Measurements from ENCODE around the gene RBBP5.

Gene RBBP5

DNA sequence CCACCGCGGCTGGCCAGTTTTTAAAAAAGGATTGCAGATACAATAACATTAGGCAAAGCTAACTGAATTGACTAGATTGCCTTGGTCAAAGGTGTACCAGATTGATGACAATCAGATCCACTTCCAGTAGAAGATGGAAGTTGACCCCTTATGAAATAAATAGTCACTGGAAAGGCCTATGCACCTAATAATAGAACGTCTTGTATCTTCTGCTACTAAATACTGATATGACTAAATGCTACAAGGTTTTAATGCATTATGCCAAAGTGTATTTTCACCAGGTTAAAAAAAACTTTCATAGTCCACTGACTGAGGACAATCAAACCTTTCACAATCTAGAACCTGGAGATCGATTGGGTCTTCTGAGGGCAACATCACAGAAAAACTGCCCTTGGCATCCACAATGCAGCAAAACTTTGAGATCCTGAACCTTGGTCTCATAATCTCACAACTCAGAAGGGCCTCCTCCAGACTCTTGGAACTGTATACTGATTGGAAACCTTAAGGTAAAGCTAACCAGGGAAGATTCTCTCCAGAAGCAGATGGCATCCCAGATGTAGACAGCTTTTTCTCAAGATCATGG is 7.8 kb upstream of the RBBP5 start:
- DNase-seq (ENCODE audit: low read depth): no peak

- DNase-seq (ENCODE audit: low read depth): no peak
Measured at GRCh38 chr1:205128050-205128449, 6.3 kb upstream of the RBBP5 start.

GRCh38 chr1:205127646-205128045 is 5.9 kb upstream of the RBBP5 start:
- no peak for DNase-seq (ENCODE audit: low read depth)

DNA sequence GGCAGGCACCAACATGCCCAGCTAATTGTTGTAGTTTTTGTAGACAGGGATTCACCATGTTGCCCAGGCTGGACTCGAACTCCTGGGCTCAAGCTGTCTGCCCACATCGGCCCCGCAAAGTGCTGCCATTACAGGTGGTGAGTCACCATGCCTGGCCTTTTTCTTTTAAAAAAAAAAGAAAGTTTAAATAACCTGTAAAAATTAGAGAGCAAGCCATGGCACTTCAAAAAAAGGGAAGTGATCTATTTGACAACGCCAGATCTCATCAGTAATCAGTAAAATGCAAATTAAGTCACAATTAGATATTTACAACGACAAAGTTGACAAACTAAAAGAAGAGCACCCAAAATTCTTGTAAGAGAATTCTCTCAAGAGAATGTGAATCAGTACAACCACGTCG is 2.9 kb upstream of the RBBP5 start:
- no peak for DNase-seq (ENCODE audit: low read depth)

DNA sequence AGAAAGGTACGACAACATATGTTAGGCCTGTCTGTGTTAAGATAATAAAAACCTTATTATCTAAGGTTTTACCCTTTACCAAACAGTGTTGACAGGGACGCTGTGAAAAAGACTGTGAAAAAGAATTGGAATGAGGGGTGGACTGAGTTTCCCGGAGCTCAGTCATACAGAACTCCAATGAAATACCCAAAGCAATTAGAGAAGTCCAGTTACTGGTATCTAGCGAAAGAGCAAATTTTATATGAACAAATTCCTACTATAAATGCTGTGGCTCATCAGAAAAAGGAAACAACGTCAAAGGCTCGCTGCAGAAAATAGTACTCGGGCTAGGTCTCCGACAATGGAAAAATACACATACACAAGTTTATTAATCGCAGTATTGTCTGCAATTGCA is 708 bp upstream of the RBBP5 start:
- no peak for DNase-seq (ENCODE audit: low read depth)

GRCh38 chr1:205118752-205119151 is 3.0 kb downstream of the RBBP5 start:
- DNase-seq (ENCODE audit: low read depth): no peak

- no peak for DNase-seq (ENCODE audit: low read depth)
Measured at GRCh38 chr1:205111354-205111753, 10.4 kb downstream of the RBBP5 start.

- no peak for DNase-seq (ENCODE audit: low read depth)
Measured at GRCh38 chr1:205109711-205110110, 12.1 kb downstream of the RBBP5 start.

DNA sequence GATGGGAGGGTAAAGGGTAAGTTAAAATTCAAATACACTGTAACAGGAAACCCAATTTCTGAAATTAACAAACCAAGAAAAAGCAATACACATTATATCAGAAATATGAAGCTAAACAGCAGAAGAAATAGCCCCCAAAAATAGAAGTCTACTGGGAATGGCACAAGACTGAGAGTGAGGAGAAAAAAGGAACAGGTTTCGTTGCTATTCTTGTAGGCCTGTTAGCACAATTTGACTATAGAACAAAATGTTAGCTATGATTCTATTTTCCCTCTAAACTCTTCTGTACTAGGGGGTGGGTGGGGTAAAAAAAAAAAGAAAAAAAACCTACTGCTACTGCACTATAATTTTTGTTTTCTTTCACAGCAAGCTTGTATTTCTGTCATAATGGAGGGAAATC is 12.5 kb downstream of the RBBP5 start:
- DNase-seq (ENCODE audit: low read depth): no peak

DNA sequence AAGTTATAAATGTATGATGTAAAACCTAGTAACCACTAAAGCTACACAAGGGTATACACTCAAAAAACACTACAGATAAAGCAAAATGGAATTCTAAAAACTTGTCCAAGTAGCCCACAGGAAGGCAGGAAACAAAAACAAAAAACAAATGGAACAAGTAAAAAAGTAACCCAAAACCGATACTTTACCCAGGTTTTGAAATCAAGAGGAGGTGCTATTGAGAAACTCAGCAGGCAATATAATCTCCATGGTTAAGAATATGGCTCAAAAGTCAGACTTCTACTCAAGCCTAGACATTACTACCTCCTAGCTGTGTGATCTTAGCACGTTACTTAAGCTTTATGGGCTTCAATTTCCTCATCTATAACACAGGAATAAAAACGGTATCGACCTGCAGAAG is 13.3 kb downstream of the RBBP5 start:
- DNase-seq (ENCODE audit: low read depth): no peak

DNA sequence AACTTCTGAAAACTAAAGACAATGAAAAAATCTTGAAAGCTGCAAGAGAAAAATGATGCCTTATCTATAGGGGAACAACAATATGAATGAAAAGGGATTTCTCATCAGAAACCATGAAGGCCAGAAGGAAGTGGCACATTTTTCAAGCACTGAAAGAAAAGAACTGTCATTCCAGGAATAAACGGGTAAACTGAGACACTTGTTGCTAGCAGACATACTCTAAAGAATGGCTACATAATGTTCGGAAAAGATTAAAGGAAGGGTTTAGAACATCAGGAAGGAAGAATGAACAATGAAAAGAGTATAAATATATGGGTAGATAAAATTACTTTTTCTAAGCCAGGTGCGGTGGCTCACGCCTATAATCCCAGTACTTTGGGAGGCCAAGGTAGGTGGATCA is 14.5 kb downstream of the RBBP5 start:
- DNase-seq (ENCODE audit: low read depth): no peak

- no peak for DNase-seq (ENCODE audit: low read depth)
Measured at GRCh38 chr1:205102404-205102803, 19.4 kb downstream of the RBBP5 start.

GRCh38 chr1:205098242-205098641 is 23.5 kb downstream of the RBBP5 start:
- no peak for DNase-seq (ENCODE audit: low read depth)

DNA sequence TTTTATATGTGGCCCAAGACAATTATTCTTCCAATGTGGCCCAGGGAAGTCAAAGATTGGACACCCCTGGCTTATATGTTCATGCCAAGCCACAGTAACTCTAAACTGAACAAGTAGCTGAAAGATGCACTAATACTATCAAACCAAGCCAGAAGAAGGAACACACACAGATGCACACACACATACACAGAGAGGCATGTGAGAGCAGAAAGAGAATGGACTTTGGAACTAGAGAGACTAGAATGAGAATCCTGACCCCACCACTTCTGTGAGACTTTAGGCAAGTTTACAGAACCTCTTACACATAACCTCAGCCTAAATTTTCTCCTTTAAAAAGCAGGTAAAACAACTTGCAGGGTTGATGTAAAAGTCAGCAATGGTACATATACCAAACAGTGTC is 26.4 kb downstream of the RBBP5 start:
- DNase-seq (ENCODE audit: low read depth): no peak

DNA sequence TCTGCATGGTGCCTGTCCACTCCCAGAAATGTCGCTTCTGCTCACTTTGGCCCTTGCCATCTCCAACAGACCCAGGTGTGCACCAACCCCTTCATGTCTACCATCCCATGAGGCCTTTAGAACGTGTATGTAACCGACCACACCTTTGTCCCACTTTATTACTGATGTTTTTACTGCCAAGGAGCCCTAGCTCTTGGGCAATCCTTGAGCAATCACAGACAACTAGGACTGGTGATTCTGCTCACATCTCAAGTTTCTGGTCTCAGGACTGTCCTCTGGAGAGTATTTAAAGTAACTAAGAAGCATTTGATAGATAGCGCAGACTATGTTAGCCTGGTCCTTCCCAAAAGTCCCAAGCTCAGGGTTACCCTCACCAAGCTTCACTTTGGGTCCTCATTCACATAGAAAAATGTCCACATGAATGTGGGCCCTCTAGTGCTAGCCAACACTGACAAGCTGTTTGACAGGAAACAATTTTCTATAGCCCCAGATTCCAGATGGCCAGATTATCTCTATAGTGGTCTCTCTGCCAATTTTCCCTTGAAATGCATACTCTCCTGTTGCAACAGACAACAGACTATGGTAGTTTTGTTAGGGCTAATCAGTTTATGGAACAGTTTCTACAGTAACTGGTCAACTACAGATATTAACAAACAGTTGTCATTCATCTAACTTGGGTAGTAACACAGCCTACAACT is 30.6 kb downstream of the RBBP5 start:
- DNase-seq (ENCODE audit: low read depth): no peak

DNA sequence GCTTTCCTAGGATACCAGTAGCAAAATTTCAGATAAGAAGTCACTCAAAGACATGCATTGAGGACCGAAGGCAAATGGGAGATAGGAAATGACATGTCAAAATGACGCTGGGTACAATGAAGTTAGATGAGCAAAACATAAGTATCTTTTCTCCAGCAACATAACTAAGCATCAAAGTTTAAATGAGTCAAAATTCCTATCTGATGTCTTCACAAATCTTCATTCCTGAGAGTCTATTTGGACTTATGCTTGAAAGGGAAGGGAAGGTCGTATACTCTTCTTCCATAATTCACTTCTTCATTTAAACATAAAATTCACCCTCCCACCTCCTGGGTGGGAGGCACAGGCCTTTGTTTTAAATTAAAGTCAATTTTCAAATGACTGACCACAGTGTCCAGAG is 33.4 kb downstream of the RBBP5 start:
- DNase-seq (ENCODE audit: low read depth): no peak

DNA sequence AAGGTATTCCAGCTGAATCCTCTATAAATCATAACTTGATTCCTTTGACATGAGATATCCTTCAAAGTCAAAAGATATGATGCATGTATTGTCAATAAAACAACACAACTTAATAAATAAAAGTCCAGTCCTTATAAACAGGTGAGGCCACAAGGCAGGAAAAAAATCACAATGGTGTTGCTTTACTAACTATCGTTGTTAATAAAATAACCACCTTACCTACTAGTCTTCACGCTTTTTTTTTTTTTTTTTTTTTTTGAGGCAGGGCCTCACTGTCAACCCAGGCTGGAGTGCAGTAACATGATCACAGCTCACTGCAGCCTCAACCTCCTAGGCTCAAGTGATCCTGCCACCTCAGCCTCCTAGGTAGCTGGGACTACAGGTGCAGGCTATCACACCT is 37.4 kb downstream of the RBBP5 start, which contains the start of gene TMEM81:
Gene TMEM81, minus strand, starts transcription at position 101 of the 400 bp plus-strand sequence. CDS start 140 bp downstream, outside the sequence.
- no peak for DNase-seq (ENCODE audit: low read depth)

DNA sequence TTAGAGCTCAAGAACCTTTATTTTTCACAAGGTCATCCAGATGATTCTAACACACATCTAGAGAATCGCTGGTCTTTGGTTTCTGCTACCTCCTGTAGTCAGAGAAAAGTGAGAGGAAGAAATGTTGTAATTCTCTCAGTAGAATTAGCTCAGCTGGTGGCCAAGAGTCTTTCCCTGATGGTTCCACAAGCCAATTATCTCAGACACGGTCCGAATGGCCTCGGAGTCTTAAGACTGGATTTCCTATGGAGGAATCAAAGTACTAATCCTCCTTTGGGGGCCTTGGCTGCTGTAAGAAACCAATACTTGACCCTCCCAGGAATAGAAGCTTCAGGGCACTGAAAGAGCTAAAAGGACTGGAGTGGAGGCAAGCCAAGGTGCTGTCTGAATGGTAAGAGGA is 39.3 kb downstream of the RBBP5 start:
- DNase-seq (ENCODE audit: low read depth): no peak

DNA sequence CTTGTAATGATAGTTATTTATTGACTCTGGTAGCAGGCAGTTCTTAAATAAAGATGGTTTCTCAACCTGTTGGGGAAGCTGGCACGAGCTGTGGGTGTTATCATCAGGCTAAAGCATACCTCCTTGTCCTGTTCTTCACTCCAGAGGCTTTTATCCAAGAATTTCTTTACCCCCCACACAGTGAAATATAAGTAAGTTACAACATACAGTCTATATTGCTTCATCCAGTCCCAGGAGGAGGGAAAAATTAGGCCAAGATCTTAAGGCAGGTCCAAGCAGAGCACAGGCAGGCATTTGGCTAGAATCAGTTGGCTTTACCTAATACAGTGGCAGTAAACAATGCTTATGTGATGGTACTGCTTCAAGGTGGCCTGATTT is 43.9 kb downstream of the RBBP5 start:
- DNase-seq (ENCODE audit: low read depth): no peak

DNA sequence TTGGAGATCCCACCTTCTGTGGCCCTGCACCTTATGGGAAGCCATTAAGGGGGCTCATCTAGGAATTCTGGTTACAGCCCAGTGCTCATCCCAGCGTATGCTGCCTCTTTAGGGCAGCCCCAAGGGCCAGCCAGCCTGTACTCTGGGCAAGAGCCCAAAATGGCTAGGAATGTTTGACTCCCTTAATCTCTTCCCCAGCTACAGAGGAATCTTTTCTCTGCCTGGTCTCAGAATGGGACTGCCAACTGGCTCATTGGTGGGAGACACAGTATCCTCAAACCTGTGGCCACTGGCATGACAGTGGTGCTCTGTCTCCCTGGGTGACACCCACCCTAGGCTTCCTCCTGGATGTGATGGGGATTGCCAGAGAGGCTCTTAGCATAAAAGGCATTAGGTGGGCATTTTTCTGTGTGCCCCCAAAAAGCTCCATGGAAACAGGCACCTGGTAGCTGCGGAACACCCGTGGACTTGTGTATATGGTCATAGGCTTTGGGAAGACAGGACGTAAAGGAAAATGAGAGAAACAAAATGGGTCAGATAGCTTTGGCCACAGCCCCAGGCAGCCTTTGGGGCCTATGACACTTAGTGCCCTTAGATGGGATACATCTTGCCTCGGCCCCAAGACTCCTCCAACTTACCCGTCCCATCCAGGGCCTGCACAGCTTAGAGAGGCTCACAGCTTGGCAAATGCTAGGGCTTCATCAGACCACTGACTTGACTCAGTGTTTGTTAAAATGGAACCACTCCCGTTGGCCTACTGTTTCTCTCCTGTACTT is 44.4 kb downstream of the RBBP5 start:
- no peak for DNase-seq (ENCODE audit: low read depth)

DNA sequence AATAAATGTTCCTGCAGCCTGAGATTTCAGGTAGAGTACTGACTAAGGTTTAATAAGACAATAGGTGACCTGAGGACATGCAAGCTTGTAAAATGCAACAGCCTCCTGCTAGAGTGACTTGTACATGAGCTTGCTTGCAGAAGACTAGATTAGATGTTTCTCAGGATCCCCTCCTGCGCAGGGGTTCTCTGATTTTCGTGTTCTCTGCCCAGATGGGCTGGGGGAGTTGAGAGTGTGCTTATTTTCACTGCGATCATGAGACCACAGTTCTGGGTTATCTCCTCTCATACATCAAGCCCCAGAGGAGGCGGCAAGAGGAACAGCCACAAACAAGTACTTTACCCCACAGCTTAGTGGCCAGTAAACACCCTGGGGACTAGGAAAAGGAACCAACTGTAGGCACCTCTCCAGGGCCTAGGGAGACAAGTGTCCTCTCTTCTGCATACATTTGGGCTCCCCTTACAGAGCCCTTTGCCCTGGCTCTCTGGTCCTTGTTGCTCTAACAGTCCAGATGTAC is 45.5 kb downstream of the RBBP5 start:
- no peak for DNase-seq (ENCODE audit: low read depth)

- DNase-seq (ENCODE audit: low read depth): no peak
Measured at GRCh38 chr1:205075642-205076155, 46.1 kb downstream of the RBBP5 start.

DNA sequence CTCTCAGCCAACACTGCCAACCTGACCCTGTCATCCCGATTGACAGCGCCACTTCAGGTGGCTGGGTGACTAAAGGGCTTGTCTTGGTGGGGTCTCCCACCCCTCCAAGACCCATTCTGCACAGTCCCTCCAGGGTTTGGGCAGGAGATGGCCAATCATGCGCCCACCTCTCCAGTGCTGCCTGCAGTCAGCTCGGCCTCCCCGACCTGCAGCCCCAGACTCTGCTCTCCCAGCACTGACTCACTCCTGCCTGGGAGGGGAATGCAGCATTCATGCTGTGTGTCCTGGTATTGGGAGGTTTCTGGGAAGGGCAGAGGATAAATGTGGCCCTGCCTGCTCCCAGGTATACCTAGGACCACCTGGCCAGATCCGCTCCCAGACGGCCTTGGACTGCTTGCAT is 47.3 kb downstream of the RBBP5 start:
- no peak for DNase-seq (ENCODE audit: low read depth)

Data from stromal cell of bone marrow (primary cell).